HPDE6-E6E7 (cell line): ENCODE data around the gene RRBP1.
A peak's percentile ranks its signal among the peaks of the same experiment; 100 is the strongest.

ENCODE experiments used
- DNase-seq: peaks from one replicate; pipeline ENCODE4 v3.0.0; 2011; ENCODE audit warnings: missing footprints; ENCODE audit errors: extremely low spot score

Gene RRBP1

DNA sequence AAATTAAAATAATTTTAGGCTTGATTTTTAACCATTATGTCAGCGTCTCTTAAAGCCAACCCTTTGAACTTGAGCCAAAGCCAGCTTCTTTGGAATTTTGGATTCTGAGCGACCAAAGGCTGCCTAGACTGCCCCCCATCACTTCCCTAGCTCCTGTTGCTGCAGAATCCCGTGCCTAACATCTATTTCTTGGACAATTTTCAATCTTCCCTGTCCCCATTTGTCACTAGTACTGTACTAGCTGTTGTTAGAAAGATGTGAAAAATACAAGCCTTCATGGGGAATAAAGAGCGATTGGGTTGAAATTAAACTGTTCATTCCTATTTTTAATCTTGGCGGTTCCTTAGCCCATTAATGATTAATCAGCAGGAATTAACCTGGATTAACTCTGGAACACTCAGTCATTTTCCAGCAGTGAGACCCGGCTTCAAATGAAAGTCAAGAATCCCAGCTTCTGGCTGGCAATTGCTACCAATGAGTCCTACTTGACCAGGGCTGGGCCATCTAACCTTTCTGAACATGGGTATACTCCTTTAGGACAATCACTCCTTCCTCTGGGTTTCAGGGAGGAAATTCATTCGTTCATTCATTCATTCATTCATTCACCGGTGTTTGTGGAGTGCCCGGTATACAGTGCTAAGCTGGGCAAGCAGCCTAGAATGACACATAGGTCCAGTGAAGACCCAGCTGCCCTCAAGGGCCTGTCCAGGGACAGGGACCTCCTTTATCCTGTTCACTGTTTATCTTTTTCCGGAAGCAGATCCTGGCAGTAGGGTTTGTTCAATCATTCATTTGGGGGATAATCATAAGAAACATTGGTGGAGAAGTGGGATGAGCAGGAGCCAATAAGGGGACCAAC, 1.4 kb upstream of the RRBP1 start:
- no peak for DNase-seq

DNA sequence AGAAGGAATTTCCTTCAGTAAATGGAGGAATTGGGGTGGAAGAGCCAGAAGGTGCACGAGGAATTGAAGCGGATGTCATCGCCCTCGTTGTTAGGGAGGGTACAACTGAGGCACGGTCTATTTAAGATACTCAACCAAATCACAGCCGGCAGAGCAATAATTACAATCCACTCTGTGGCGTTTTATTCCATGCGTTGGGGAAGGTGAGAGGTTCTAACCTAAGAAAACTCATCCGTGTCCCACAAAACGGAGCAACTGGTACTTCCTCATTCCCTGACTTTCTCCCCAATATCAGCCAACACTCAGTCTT, 802 bp upstream of the RRBP1 start:
- no peak for DNase-seq

DNA sequence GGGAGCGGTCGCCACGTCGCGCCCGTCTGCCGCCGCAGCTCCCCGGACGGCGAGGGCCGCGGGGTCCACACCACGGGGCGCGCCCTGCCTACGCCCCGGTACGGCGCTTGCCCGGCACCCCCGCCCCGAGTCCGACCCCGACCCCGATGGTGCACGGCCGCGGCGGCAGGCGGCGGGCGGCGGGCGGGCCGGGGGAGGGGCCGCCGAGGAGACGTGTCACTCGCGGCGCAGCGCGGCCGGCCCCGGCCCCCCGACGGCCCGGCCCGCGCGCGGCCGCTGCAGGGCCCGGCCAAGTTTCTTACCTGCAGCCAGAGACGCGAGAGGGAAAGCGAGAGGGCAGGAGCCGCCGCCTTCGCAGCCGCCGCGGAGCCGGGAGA, 328 bp downstream of the RRBP1 start:
- DNase-seq: no peak

DNA sequence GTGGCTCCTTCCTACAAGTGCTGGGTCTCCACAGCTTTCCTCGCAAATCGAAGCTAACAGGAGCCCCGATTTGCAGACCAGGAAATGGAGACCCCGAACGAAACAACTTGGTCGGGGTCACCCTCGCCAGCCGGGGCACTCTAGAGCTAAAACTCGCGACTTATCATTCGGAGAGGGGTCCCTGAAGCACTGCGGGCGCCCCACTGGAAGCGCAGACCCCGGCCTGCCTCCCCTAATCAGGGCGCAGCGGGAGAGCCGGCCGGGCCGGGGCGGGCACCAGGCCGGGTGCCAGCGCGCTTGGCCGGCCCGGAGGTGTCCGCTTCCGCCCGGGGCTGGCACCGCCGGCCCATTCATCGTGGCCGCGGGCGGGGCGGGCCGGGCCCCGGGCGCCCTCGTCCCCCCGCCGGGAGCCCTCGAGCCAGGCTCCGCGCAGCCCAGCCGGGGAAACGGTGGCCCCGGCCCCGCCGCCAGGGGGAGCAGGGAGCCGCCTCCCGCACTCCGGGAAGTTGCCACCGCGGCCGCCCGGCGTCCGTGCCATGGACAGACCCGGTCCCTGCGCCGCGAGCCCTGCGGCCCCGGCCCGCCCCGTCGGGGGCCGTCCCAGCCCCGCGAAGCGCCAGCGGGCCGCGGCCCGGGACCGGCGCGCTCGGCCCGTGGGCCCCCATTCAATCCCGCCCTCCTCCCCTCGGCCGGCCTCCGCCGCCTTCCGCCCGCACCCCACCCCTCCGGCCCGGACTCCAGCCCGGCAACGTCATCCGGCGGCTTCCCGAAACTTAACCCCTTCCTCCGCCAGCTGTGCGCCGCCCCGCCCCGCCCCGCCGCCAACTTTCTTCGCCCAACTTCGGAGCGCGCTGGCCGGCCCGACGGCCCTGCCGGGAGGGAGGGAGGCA, 961 bp downstream of the RRBP1 start:
- DNase-seq: peak; percentile 93

DNA sequence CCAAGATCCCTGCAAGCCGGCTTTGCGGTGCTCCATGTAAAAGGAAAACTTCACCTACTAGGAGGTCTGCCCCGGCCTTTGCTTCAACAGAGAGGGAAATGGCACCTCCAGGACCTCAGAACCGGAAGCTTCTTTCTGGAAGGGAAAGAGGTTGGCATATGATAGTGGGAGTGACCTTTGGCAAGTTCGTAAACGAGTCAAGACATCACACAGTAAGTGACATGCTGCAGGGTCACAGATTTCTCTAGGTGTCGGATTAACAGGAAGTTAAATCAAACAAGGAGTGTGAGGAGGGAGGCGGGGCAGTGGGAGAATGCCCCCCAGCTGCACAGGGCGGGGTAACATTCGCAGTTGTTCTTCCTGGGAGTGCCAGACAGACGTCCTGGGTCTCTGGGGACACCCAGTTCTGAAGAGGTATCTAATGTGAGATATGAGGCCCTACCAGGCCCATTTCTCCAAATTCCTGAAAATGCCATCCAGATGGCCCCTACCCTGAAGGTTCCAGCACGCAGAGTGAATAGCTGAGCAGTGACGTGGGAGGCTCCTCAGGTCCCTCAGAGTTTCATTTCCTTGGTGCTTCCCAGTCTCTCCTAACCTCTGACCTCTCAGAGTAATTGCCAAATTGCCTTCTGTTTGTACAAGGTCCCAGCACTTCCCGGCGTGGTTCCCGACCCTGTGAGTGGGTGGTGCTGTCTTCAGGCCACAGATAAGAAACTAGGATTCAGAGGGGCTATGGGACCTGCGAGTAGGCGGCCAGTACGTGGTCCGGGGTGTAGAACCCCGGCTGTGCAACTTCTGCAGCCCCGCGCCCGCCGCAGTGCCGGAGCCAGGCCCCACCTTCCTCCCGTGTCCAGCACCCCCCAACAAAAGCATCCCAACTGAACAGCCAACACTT, 1.9 kb downstream of the RRBP1 start:
- peak; percentile 81 for DNase-seq

DNA sequence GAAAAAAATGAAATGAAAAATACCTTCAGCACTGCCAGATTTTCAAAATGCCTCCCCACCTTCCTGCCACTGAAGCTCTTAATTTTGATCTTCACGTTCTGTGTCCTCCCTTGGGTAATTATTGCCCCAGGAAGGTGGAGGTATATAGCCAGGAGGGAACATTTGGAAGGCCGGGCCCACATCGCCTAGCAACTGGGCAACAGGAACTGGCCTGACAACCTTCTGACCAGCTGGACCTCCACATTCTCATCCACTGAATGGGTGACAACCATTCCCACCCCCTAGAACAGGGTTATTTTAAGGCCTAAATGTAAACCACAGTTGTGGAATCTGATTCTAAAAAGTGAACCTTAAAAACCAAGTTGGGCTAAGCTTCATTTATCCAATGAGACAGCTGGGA, 3.2 kb downstream of the RRBP1 start:
- no peak for DNase-seq

DNA sequence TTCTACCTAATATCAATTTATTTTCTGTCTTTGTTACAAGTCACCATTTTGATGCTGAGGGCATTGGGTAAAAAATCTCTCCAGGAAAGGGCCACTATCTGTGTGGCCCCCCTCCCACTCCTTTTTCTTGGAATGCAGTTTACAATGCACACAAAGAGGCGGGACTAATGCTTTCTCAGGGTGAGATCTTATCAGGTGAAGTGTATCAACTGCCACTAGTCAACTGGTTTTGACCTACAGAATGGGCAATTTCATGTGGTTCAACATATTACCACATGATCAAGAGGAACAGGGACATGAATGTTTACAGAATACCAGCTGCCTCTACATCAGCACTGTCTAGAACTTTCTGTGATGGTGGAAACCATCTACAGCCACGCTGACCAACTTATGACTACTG, 3.7 kb downstream of the RRBP1 start:
- DNase-seq: no peak

DNA sequence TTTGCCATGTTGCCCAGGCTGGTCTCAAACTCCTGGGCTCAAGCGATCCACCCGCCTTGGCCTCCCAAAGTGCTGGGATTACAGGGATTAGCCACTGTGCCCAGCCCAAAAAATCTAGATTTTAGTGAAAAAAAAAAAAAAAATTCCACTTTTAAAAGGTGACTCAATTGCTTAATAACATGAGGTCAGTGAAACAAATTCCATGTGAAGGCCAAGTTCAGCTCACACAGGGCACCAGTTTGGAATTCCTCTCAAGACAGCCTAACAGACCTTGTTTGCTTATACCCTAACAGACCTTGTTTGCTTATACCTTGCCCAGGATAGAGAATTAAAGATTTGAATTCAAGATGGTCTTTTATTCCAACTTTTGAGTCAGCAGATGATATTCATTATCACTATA, 5.1 kb downstream of the RRBP1 start:
- DNase-seq: no peak

DNA sequence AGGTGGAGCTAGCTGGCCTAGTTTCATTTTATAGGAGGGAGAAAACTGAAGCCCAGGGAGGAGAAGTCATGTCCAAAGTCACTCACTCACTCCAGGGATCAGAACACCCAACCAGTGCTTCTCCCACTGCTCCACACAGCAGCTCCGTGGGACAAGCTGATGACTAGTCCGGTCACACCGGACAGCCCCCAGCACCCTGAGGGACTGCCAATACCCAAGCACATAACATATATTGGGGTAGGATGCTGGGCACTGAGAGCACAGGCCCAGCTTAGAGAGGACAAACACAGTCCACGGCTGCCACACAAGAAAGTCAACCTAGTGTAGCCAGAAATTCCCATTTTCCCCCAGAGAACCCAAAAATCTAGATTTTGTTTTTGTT, 5.7 kb downstream of the RRBP1 start:
- DNase-seq: no peak

DNA sequence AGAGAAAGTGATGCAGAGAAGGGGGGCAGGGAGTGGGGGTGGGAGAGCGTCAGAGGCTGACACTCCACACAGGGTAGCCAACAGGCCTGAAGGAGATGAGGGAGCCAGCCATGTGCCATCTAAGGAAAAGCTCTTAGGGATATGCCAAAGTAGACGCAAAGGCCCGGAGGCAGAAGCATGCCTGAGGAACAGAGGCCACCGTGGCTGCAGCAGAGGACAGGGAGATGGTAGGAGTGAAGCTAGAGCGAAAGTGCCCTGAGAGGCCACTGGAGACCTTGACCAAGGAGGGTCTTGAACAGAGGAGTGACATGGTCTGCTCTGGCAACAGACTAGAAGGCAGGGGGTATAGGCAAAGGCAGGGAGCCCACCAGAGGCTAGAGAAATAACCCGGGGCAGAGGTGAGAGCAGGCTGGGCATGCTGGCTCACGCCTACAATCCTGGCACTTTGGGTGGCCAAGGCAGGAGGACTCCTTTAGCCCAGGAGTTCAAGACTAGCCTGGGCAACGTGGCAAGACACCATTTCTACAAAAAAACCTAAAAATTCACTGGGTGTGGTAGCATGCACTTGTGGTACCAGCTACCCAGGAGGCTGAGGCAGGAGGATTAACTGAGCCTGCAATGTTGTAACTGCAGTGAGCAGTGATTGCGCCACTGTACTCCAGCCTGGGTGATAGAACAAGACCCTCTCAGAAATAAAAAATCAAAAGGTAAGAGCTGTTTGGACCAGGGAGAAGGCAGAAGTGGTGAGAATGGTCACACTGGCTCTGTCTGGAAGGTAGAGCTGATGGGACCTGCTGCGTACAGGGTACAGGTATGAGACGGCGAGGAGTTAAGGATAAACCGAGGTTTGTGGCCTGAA, 6.3 kb downstream of the RRBP1 start:
- no peak for DNase-seq

DNA sequence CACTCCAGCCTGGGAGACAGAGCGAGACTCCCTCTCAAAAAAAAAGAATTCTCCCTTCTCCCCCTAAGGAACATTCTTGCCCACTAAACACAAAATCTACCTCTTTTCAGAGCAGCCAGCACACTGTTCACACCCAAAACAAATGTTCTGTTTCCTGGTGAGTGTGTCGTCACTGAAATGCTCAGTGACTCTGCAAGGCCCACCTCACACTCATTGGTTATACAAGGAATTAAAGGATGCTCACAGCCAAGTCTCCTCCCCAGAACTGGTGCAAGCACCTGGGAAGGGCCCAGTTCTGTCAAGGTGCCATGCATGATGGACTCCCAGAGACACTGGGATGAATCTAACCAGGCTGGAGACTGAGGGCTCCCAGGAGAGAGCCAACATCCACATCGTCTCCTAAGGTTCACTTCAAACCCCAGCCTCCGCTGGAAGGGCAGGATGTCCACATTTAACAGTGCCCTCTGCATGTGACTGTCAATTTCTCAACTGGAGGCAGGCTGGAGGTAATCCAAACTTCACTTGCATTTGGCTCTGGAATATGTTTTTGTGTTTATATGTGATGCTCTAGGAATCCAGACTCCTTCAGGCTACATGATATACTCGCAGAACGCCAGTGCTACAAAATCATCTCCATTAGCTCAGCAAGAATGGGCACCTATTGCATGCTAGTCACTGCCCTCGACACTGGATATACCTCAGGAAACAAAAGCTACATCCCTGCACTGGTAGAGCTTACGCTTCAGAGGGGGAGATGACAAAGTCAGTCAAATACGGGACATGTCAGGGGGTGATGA, 7.1 kb downstream of the RRBP1 start:
- no peak for DNase-seq

DNA sequence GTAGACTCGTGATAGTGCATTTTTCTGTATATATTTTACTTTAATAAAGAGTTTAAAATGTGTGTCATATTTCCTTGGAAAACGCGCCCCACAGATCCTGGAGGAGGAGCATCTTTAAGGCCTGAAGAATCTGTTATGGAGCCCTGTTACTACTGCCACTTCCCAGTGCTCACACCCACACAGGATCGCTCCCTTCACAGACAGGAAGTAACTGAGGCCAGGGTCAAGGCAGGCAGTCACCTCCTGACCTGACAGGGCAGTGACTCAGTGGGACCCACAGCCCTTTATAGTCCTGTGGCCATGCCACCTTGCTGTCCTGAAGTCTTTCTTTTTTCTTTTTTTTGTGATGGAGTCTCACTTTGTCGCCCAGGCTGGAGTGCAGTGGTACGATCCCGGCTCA, 9.0 kb downstream of the RRBP1 start:
- DNase-seq: no peak

DNA sequence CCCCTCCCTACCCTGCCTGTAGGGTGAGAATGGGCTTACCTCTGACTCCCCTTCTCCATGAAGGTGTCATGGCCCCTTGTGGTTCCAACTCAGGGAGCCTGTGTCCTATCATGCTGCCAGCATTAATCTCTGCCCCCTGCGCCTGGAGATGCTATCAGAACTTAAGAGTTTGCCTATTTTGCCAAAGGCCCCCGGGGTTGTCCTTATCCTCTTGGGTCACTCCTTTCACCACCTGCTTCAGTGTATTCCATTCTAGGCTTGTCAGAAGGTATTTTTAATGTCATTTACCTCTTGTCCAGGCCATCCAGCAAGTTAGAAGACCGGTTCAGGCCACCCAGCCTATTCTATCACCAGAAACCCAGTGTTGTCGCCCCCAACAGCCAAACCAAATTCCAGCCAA, 10.5 kb downstream of the RRBP1 start:
- DNase-seq: no peak

DNA sequence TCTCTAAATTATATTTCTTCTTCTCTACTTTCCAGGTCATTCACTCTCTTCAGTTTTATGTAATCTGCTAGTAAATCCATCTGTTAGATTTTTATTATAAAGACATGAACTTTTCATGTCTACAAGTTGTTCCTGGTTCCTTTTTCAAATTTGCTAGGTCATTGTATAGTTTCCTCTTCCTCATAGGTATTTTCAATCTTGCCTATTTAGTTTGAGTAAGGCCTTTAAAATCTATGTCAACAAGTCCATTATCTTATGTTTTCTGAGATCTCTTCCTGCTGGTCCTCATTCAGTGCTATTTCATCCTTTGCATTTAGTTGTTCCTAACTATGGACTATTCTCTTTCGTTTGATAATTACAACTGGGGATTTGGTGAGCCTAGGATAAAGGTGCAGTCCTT, 11.0 kb downstream of the RRBP1 start:
- no peak for DNase-seq

DNA sequence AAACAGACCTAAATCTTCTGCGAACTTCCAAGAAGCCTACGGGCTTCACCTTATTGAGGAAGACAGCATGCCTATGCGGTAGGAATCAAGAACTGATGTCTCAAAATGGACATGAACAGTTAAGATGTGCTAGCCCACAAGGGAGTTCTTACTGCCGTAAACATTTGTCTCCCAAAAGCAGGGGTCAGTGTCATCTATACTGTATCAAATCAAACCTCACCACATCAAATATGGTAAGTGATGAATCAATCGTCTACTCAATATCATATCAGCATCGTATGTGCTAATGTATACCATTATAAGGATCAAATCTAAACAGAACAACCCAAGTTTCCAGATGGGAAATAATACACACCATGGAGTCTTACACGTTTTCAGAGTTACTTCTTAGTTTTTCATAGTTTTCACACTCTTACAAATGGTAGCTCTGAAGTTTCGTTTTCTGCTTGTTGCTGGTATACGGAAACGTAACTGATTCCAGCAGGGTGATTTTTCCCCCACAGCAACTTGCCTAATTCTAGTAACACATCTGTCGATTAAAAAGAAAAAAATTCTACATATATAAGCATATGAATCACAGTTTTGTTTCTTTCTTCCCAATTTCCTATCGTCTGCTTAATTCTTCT, 12.6 kb downstream of the RRBP1 start:
- no peak for DNase-seq

DNA sequence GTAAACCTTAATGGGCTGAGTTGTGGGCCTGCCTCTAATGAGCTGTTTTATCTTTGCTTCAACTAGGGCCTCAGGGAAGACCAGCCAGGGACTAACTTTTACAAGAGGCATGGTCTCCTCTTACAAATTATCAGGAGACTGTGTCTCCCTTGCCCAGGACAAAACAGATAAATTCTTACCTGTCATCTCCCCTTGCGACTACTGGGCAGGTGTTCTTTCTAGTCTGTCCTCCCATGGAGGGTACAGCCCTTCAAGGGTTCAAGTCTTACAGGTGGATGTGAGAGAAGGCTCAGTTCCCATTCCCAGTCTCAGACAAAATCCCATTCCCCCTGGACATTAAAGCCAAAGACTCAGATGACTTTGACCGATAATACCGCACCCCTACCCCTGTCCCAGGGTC, 13.6 kb downstream of the RRBP1 start:
- no peak for DNase-seq

DNA sequence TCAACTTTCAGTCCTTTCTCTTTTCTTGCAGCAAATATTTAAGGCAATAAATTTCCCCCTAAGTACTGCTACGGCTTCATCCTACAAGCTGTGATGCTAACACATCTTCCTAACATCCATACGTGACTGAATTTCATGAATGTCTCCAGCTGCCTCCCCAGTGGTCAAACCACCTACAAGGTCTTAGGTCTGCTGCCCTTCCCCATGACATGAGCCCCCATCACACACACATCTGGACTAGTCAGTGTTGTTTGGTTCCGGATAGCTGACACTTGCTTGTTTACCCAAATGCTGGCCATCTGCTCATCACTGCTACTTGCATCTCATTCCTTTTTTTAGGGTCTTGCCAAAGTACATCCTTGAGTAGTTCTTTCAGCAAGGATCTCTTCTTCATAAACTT, 14.6 kb downstream of the RRBP1 start:
- DNase-seq: no peak

DNA sequence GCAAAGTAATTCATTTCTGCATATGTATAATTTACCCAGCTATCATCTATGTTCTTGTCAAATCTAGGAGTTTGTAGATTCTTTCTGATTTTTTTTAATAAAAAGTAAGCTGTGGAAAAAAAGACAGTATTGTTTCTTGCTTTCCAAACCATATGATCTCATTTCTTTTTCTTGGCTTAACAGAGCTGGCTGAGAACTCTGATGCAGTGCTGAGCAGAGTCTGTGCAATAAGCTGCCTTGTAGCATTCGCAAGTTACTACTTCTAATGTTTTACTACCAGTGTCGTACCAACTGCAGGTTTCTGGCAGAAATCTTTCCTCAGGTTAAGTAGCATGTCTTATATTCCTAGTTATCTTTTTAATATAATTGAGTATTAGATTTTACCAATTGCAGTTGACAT, 15.6 kb downstream of the RRBP1 start:
- no peak for DNase-seq

DNA sequence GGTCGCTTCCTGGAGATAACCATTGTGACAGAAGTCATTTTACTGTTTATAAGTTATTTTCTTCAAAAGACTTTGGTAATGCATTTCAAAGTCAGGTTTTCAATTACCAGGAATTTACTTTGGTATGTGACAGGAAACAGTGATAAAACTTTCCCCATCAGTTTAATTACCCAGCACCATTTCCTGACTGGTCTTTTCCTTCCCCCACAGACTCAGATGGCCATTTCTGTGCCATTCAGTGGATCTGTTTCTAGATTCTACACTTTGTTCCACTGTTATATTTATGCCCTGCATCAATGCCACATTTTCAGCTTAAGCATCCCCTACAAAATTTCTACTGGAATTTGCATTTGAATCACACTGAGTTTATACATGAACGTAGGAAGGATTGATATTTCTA, 16.3 kb downstream of the RRBP1 start:
- no peak for DNase-seq

DNA sequence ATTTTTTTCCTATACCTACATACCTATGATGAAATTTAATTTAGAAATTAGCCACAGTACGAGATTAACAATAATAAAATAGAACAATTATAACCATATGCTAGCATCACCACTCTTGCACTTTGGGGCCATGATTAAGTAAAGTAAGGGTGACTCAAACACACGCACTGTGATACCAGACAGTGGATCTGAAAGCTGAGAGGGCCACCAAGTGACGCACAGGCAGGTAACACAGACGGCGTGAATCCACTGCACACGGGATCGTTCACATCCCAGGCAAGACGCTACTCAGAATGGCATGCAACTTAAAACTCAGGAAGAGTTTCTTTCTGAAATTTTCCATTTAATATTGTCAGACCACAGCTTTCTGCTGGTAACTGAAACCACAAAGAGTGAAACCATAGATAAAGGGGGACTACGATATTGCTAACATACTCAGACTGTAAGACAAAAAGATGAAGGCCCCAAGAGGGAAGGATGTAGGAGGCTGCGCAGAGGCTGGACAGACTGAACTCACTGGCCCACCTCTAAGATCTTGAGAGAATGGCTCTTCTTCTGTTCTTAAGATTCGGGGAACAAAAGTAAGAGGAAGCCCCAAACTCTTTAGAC, 17.9 kb downstream of the RRBP1 start:
- no peak for DNase-seq
